GM19324 (cell line): ENCODE data around the gene CPT1B.
"Not testable (repeated sequence)": the region's sequence is repeated elsewhere in the genome, so short reads cannot be mapped to it uniquely, and the experiment has no call there.

Experiments used
- ATAC-seq: cut with Tn5 transposase; IDR thresholded peaks from one replicate; pipeline ENCODE4 v1.9.1; 2021; ENCODE audit warnings: mild to moderate bottlenecking, moderate library complexity; ENCODE audit not compliant: unreplicated experiment, low FRiP score

Gene CPT1B

DNA sequence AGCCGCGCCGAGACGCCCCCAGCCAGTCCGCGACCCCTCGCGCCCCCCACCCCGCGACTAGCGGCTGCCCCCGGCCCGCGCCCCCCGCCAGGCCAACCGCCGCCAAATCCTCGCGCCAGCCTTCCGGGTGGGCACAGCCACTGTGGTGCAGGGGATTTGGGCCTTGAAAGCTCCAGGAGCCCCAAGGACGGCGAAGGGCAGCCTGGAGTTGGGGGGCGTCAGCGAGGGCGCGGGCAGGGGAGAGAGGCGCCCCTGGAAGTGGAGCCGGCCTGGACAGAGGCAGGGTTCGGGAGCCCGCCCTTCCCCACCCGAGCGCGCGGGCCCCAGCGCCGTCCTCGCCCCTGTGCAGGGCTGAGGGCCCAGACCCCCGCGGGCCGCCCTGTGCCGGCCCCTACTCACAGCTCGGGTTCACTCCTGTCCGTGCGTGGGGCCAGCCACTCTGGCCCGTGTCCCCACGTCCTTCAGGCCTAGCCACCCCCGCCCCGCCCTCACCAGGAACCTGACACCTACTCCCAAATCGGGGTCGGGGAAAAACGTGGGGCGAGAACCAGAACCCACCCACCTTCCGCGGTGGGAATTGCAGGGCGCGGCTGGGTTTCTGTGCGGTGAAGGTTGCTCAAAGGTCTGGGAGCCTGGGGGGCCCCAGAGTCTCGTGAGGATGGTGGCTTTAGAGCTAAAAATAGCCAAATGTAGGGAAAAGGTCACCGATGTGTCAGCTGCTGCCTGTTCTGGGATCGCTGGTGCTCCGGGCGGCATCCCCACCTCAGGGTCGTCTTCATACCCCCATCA is at the start of gene CPT1B:
Gene CPT1B (minus strand): TSS at position 441 of the 789 bp plus-strand sequence. CDS start 512 bp downstream, outside the sequence.
- ATAC-seq = no peak

GRCh38 chr22:50626850-50627641 is 48.8 kb upstream of the CPT1B start:
- no peak for ATAC-seq

- ATAC-seq = no peak
These were observed 48.2 kb upstream of the CPT1B start for GRCh38 chr22:50626314-50626849.

DNA sequence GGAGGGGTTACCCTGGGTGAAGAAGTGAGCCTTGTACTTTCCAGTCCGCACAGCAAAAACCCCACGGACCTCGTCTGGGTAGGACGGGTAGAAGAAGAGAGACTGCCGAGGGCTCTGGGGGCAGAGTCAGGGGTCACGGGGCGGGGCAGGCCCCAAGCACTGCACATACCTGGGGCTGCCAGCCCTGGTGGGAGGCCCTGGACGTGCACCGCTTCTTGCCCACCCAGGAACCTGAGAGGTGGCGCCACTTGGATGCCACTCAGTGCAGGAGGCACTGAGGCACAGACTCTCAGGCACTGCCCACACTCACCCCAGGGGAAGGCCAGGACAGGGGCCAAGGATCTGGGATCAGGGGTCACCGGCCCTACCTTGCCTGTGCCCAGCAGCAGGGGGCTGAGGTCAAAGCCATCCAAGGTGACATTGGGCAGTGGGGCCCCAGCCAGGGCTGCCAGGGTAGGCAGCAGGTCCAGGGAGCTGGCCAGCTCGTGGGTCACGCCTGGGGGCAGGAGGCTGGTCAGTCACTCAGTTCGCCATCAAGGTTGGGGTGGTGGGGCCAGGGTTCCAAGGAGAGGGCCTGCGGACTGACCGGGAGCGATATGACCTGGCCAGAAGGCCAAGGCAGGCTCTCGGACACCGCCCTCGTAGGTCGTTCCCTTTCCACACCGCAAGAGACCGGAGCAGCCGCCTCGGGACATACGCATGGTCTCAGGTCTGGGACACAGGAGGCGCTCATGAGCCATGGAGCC is 47.5 kb upstream of the CPT1B start:
- no peak for ATAC-seq

- no peak for ATAC-seq
These were observed 46.9 kb upstream of the CPT1B start for GRCh38 chr22:50625131-50625567.

DNA sequence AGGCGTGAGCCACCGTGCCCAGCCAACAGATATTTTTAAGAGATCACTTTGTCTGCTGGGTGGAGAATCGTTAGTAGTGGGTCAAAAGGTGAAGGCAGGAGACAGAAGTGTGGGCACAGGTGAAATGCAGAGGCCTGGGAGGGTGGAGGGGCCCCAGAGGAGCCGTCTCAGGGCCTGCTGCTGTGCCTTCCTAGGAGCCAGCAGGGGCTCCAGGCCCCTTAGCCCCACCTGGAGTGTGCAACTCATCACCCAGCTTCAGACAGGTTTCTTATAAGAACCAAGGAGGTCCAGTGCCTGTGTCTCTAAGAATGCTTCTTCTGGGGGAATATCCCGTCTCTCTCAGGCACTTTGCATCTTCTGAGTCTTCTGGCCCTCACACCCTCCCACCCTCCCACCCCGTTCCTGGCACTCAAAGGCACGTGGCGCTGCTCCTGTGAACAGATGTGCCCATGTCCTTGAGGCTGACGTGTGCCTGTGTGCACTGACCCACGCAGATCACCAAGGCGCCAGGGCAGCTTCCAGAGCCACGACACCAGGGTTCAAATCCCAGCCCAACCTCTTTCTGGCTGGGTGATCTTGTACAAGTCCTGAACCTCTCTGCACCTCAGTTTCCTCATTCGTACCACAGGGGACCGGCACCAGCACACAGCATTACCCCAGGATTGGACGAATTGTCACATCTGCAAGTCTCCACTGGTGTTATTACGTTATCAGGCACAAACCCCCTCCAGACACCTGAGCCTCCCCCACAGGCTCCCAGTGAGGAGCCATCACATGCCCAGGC is 46.3 kb upstream of the CPT1B start:
- no peak for ATAC-seq

DNA sequence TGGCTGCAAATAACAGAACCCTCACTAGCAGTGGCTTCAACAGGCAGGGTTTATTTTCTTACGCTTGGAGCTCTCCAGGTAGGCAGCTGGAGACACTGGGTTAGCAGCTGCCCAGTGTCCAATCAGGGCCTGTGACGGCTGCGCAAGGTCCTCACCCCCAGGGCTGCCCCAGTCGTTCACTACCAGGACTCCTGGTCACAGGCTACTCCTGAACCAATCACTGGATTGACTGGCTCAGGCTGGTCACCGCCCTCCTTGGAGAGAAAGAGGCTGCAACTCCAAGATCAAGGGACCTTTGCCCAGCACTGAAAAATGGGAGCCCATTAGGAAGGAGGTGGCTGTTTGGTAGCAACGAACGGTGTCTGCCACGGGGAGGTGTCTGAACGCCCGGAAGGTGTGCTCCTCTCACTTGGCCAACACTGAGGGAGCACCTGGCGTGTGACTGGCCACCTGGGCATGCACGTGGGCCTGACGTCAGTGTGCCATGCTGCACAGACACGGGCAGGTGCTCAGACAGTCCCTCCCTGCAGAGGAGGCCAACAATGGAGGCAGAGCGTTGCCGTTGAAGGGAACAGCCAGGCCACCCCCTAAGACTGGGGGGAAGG is 44.6 kb upstream of the CPT1B start:
- ATAC-seq = no peak

- ATAC-seq = no peak
These were observed 43.9 kb upstream of the CPT1B start for GRCh38 chr22:50621948-50622722.

GRCh38 chr22:50621356-50621880 is 43.2 kb upstream of the CPT1B start:
- ATAC-seq = no peak

GRCh38 chr22:50620593-50621355 is 42.5 kb upstream of the CPT1B start:
- no peak for ATAC-seq

DNA sequence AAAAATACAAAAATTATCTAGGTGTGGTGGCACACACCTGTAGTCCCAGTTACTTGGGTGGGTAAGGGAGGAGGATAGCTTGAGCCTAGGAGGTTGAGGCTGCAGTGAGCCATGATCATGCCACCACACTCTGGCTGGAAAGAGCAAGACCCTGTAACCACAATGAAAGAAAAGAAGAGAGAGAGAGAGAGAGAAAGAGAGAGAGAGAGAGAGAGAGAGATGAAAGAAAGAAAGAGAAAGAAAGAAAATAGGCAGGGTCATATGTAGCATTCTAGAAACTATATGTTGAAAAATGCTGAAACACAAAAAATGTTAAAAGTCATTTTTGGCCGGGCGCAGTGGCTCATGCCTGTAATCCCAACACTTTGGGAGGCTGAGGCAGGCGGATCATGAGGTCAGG is 36.1 kb upstream of the CPT1B start:
- not testable (repeated sequence) for ATAC-seq

DNA sequence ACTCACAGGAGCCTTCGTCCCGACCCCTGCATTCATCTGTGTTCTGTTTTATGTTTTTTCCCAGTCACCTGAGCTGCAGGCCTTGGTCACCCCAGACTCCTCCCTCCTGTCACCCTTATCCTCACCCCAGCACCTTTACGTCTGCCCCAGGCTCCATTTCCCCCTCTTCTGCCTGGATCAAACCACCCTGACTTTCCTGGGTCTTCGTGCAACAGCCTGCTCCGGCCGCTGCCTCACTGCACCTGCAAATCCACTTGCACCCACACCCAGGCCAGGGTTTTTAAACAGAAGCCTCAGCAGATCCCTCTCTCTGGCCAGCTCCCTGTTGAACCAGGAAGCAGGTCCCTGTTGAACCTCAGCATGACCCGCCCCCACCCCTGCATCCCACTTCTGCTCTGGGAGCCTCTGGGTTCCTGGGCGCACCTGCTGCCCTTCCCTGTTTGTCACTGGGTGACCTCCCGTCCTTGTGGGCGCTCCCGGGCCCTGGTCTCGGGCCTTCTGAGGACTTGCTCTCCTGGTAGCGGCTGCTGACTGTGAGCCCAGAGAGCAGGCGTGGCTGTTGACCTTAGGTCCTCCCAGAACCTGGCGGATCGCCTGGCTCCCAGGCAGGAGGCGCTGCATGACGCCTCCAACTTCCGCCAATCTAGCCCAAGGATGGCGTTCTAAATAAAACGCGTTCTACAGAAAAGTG is 35.2 kb upstream of the CPT1B start:
- no peak for ATAC-seq

- no peak for ATAC-seq
These were observed 34.4 kb upstream of the CPT1B start for GRCh38 chr22:50612528-50613221.

- ATAC-seq = no peak
These were observed 33.9 kb upstream of the CPT1B start for GRCh38 chr22:50612168-50612527.

DNA sequence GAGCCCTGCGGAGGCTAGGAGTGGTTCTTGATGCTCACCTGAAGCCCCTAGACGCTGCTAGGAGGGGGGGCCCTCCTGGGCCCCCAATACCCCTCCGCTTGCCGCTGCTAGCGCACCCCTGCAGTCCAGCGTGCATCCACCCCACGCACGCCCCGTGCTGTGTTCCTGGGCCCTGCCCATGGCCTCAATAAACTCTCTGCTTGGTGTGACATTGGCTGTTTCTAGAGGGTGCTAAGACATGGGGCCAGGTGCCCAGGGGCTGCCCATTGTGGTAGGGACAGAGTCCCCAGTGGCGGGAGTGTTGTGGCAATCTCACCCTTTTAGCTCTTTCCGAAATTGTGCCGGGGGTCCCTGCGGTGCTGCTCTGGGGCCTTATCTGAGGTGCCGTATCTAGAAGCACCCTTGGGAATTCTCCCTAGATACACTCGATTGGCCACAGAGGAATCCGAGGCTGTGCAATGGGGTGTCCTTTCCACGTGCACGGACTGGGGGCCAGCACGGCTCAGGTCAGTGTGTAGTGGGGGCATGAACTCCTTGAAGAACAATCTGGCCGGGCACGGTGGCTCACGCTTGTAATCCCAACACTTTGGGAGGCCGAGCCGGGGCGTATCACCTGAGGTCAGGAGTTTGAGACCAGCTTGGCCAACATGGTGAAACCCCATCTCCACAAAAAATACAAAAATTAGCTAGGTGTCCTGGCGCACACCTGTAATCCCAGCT is 33.3 kb upstream of the CPT1B start:
- ATAC-seq = no peak

DNA sequence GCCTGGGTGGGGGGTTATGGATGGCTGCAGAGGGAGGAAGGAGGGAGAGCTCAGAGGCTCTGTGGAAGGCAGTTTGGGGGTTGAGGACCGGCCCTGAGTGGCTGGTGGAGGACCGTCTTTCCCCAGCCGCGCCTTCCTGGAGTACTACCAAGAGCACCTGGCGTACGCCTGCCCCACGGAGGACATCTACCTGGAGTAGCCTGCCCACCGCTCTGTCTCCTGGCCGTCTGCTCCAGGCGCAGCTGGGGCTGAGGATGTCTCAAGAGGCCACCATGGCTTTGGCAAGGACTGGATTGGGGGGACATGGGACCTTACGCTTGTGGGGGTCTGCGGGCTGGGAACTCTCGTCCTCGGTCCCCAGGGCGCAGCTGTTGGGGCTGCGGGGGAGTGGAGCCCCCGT is 32.4 kb upstream of the CPT1B start:
- no peak for ATAC-seq
